Stimulated activated CD4-positive, alpha-beta T cell treated with anti-CD3 and anti-CD28 coated beads, TNF-alpha, amount 100 ng/mL, for 48 hours (primary cell): Measurements from ENCODE around the gene H1-8.
"Not testable (repeated sequence)": the region's sequence is repeated elsewhere in the genome, so short reads cannot be mapped to it uniquely, and the experiment has no call there.

Source experiments
- DNase-seq, 3 donors: peaks; one replicate each; pipeline ENCODE4 v3.0.0-alpha.2; 2020; ENCODE audit warnings: low read depth in 3 of 3

Gene H1-8

GRCh38 chr3:129533406-129533805 lies 9.6 kb upstream of the H1-8 start:
- DNase-seq, result no peak

- DNase-seq, result no peak
These were observed 8.4 kb upstream of the H1-8 start for GRCh38 chr3:129534428-129535027.

- DNase-seq, result no peak
These were observed 7.9 kb upstream of the H1-8 start for GRCh38 chr3:129535075-129535474.

GRCh38 chr3:129536374-129536667 lies 6.7 kb upstream of the H1-8 start:
- no peak for DNase-seq

GRCh38 chr3:129536804-129537203 lies 6.2 kb upstream of the H1-8 start:
- no peak for DNase-seq

GRCh38 chr3:129539206-129539605 lies 3.8 kb upstream of the H1-8 start:
- no peak for DNase-seq

- DNase-seq, result no peak
These were observed 2.0 kb upstream of the H1-8 start for GRCh38 chr3:129540776-129541516.

GRCh38 chr3:129542747-129543146 lies 228 bp upstream of the H1-8 start:
- DNase-seq, result no peak

GRCh38 chr3:129543999-129544398 lies 1.0 kb downstream of the H1-8 start:
- DNase-seq, result no peak

- not testable (repeated sequence) for DNase-seq
These were observed 3.0 kb downstream of the H1-8 start for GRCh38 chr3:129545951-129546350.

- DNase-seq, result no peak
These were observed 4.3 kb downstream of the H1-8 start for GRCh38 chr3:129547241-129547640.

- DNase-seq, result no peak
These were observed 5.4 kb downstream of the H1-8 start for GRCh38 chr3:129548104-129548965.

GRCh38 chr3:129549006-129549800 lies 6.2 kb downstream of the H1-8 start:
- no peak for DNase-seq

- no peak for DNase-seq
These were observed 6.8 kb downstream of the H1-8 start for GRCh38 chr3:129549805-129550204.

GRCh38 chr3:129552287-129553050 lies 9.5 kb downstream of the H1-8 start:
- no peak for DNase-seq

- no peak for DNase-seq
These were observed 10.2 kb downstream of the H1-8 start for GRCh38 chr3:129553171-129553570.

- no peak for DNase-seq
These were observed 10.7 kb downstream of the H1-8 start for GRCh38 chr3:129553719-129554118.

- DNase-seq, result no peak
These were observed 11.6 kb downstream of the H1-8 start for GRCh38 chr3:129554356-129555152.

GRCh38 chr3:129555153-129555550 lies 12.2 kb downstream of the H1-8 start:
- no peak for DNase-seq

- DNase-seq, result no peak
These were observed 12.8 kb downstream of the H1-8 start for GRCh38 chr3:129555616-129556357.
